Femur (tissue), 1 donor: Measurements from ENCODE around the gene GSG1L.

Experiments used
- DNase-seq: peaks from one replicate; pipeline ENCODE4 v3.0.0-alpha.2; 2017

GSG1L gene

GRCh38 chr16:27932542-27933135 is 130.9 kb downstream of the GSG1L start:
- DNase-seq = no peak

- no peak for DNase-seq
These were observed 133.7 kb downstream of the GSG1L start for GRCh38 chr16:27929818-27930217.

GRCh38 chr16:27928542-27928941 is 135.0 kb downstream of the GSG1L start:
- no peak for DNase-seq

GRCh38 chr16:27927266-27927901 is 136.1 kb downstream of the GSG1L start:
- no peak for DNase-seq

GRCh38 chr16:27925612-27926011 is 137.9 kb downstream of the GSG1L start:
- DNase-seq = no peak

GRCh38 chr16:27924411-27925118 is 138.9 kb downstream of the GSG1L start:
- DNase-seq = no peak

GRCh38 chr16:27923751-27924150 is 139.8 kb downstream of the GSG1L start:
- no peak for DNase-seq

GRCh38 chr16:27922433-27922832 is 141.1 kb downstream of the GSG1L start:
- no peak for DNase-seq

GRCh38 chr16:27921134-27921533 is 142.4 kb downstream of the GSG1L start:
- DNase-seq = no peak

- DNase-seq = no peak
These were observed 143.1 kb downstream of the GSG1L start for GRCh38 chr16:27920391-27920891.

- DNase-seq = no peak
These were observed 144.8 kb downstream of the GSG1L start for GRCh38 chr16:27918755-27919154.

- DNase-seq = no peak
These were observed 145.6 kb downstream of the GSG1L start for GRCh38 chr16:27917949-27918348.

GRCh38 chr16:27911486-27911885 is 152.0 kb downstream of the GSG1L start:
- no peak for DNase-seq

- no peak for DNase-seq
These were observed 156.0 kb downstream of the GSG1L start for GRCh38 chr16:27907457-27907972.

- no peak for DNase-seq
These were observed 156.6 kb downstream of the GSG1L start for GRCh38 chr16:27906883-27907282.

GRCh38 chr16:27903046-27903655 is 160.4 kb downstream of the GSG1L start:
- DNase-seq = no peak

GRCh38 chr16:27902551-27902950 is 161.0 kb downstream of the GSG1L start:
- DNase-seq = no peak

GRCh38 chr16:27901956-27902355 is 161.6 kb downstream of the GSG1L start:
- no peak for DNase-seq

- no peak for DNase-seq
These were observed 163.8 kb downstream of the GSG1L start for GRCh38 chr16:27899736-27900135.

- DNase-seq = no peak
These were observed 169.1 kb downstream of the GSG1L start for GRCh38 chr16:27894386-27894785.

- DNase-seq = no peak
These were observed 170.6 kb downstream of the GSG1L start for GRCh38 chr16:27892879-27893278.

- no peak for DNase-seq
These were observed 172.6 kb downstream of the GSG1L start for GRCh38 chr16:27890866-27891265.

GRCh38 chr16:27890006-27890405 is 173.5 kb downstream of the GSG1L start:
- DNase-seq = no peak
